H54 (cell line): ENCODE results near the gene EDN1.

Experiments
- DNase-seq: peaks from one replicate; pipeline ENCODE4 v3.0.0; 2011; ENCODE audit warnings: low spot score, mixed read lengths; ENCODE audit not compliant: insufficient read length
- FAIRE-seq: peaks from 3 replicates; lab custom pipeline; 2011; peaks lifted over from hg19 to GRCh38; lab: Jason Lieb, UNC
- POLR2A ChIP-seq: IDR thresholded peaks from 2 replicates; pipeline ENCODE4 v1.6.1; 2011; ENCODE audit warnings: low read depth, mild to moderate bottlenecking, low read length

Gene EDN1

DNA sequence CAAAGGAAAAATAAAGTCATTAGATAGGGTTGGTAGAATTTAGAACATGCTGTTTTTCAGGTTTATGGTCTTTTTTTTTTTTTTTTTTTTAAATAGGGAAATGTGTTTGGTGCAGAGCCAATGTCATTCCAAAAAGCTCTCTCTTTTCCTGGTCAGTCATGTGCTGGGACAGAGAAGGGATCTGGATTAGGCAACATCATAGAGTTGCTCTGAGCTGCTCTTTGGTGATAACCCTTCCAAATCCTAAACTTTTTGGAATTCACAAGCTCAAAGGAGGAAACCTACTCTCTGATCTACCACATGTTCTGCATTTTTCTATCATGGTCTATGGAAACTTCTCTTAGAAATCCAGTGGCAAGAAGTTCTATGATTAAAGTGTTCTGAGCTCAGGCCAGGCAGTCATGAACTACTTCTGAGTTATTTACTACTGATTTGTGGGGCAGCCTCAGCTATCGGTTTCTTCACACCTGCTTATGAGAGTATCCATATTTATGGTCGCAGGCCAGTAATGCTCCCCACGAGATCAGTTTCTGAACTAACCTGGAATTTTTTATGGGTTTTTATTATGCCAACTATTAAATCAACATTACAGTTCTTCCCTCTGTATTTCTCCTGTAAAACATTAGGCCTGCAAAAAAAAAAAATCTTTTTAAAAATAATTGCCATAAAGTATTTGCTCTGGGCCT is 4.8 kb downstream of the EDN1 start:
- FAIRE-seq (no peak), DNase-seq (no peak)
- no peak for TF ChIP-seq POLR2A

DNA sequence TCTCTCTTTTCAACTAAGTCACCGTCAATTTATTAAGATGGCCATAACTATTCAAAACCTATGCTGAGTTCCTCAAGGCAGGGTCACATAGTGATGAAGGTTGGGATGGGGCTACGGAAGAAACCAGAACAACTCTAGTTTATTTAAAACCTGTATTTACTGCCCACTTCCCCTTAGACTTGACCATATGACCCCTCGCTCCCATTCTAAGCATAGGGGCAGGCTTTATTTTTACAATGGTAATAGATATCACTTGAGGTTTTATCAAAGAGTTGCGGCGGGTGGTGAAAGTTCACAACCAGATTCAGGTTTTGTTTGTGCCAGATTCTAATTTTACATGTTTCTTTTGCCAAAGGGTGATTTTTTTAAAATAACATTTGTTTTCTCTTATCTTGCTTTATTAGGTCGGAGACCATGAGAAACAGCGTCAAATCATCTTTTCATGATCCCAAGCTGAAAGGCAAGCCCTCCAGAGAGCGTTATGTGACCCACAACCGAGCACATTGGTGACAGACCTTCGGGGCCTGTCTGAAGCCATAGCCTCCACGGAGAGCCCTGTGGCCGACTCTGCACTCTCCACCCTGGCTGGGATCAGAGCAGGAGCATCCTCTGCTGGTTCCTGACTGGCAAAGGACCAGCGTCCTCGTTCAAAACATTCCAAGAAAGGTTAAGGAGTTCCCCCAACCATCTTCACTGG is 5.5 kb downstream of the EDN1 start:
- FAIRE-seq (no peak), DNase-seq (no peak)
- TF ChIP-seq POLR2A, result no peak

GRCh38 chr6:12296255-12296573 is 6.1 kb downstream of the EDN1 start:
- TF ChIP-seq POLR2A, result no peak
- FAIRE-seq (peak; percentile 73), DNase-seq (no peak)

- FAIRE-seq (no peak), DNase-seq (no peak)
- no peak for TF ChIP-seq POLR2A
Measured at GRCh38 chr6:12296604-12297003, 6.4 kb downstream of the EDN1 start.

DNA sequence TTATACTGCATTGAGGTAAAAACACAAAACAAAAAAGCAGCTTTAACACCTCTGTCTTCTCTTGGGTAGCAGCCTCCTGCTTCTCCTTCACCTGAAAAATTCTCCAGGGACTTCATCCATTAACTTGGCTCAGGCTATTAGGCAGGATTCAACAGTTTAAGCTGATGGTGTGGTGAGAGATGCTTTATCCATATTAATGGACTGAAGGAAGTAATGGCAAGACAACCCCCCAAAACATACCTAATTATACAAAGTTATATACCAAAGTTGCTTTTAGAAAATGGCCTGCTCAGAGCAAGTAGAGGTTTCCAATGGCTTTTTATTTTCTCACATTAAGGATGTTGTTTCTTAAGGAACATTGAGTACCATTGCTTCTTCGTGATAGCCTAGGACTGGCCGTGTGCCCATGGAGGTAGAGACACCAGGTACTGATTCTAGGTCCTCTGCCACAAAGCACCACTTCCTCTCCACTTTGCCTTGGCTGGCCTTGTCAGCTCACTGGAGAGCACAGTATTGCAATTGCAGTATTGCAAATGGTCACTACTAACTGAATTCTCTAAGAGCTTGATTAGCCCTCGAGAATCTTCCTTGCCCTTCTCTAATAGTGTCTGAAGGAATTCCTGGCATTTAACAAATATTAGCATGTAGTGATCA is 7.3 kb downstream of the EDN1 start:
- no peak for TF ChIP-seq POLR2A
- no peak for FAIRE-seq
- DNase-seq, result no peak

DNA sequence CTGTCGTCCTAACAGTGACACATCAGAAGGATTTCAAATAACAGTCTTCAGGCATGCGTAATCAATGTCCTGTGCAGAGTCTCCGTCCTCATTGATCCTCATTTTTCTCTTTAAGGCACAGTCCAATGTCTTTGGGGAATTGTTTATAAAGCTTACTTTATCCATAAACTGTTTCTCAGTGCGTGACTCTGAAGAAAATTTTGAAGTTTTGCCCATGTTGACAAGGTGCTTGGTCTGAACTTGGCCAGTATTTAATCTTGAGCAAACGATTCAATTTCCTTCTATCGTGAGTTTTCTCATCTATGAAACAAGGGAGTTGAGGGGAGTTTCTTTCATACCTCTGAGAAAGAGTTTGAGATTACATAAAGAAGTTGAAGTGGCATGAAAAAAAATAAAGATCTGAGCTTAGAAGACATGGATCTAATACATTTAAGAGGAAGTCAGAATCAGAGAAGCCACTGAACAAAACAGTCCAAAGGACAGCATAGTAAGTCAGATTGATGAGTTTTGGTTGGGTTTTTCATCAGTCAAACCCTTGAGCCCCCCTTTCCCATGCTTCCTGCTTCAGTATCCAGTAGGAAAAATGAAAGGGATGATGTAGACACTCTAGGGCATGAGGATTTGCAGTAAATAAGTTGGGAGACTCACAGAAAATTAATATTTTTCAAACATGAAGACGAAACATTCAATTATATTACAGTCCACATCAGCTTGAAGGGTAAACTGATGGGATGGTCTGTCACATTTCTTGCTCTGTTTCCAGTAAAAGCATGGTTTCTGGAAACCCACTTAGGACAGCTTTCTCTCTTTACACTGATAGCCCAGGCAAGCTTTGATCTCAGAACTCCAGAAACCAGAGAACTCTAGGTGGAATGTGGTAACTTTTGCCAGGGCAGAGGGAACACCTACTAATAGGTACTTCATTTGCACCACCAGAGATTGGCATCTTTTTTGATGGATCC is 8.1 kb downstream of the EDN1 start:
- FAIRE-seq (peak; percentile 36), DNase-seq (no peak)
- TF ChIP-seq POLR2A, result no peak

DNA sequence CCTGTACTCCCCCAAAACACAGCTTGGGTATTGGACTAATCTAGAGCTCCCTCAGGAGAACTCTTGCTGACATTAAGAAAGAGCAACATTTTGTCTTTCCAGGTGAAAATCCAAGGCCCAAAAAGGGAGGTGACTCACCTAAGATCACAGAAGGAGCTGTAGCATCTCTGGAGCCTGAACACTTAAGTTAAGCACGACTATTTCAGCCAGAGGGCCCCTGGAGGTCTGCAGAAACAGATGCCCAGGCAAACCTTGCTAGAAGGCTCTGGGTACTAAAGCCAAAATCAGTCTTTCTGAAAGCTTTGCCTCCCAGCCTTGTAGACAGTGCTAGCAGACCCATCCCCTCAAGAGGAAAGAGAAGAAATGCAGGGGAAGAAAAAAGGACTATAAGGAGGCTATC is 8.8 kb downstream of the EDN1 start:
- DNase-seq, result no peak
- FAIRE-seq, result no peak
- no peak for TF ChIP-seq POLR2A

- no peak for FAIRE-seq
- DNase-seq, result no peak
- TF ChIP-seq POLR2A, result no peak
Measured at GRCh38 chr6:12301018-12301417, 10.9 kb downstream of the EDN1 start.

- TF ChIP-seq POLR2A, result no peak
- FAIRE-seq, result no peak
Measured at GRCh38 chr6:12304487-12304886, 14.3 kb downstream of the EDN1 start.

DNA sequence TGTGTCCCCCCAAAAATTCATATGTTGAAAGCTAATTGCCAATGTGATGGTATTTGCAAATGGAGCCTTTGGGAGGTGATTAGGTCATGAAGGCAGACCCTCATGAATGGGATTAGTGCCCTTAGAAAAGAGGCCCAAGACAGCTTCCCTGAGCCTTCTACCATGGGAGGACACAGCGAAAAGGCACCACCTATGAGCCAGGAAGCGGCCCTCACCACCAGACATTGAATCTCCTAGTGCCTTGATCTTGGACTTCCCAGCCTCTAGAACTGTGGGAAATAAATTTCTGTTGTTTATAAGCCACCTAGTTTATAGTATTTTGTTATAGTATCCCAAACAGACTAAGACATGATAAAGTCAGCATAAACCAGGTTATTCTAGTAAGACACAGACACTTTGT is 18.9 kb downstream of the EDN1 start:
- FAIRE-seq (no peak), DNase-seq (no peak)
- no peak for TF ChIP-seq POLR2A

More at GRCh38 chr6:12304487-12304886, 14.3 kb downstream of the EDN1 start:
- no peak for DNase-seq

GRCh38 chr6:12311106-12311505 is 20.9 kb downstream of the EDN1 start:
- no peak for TF ChIP-seq POLR2A
- DNase-seq, result no peak
- FAIRE-seq, result peak; percentile 70

GRCh38 chr6:12312736-12313135 is 22.6 kb downstream of the EDN1 start:
- DNase-seq (no peak), FAIRE-seq (no peak)
- TF ChIP-seq POLR2A, result no peak

- no peak for FAIRE-seq
- TF ChIP-seq POLR2A, result no peak
- DNase-seq, result no peak
Measured at GRCh38 chr6:12313306-12313991, 23.3 kb downstream of the EDN1 start.

DNA sequence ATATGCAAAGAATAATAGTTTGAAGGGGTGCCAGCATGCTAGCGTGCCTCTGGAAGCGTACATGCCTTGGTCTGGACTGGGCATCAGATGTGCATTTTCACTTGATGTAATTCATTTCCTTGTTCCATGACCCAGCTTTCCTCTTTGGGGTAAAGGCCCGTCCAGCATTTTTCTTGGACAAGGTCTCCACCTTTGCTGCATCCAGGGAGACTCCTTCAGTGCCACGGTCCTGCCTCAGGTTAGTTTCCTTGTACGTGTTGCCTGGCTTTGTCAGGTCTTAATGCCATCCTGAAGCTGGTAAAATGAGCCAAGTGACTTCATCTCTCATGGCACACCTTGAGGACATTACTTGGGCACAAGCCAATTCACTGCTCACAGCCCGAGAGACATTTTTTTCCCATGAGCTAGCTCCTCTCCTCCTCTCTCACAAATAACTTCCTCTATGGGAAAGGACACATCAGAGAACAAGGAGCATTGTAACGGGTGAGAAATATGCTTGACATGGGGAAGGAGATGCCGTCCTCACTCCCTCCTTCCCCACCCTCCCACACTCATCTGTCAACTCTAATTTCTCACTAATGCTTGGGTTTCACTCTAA is 23.9 kb downstream of the EDN1 start:
- DNase-seq (no peak), FAIRE-seq (peak; percentile 95)
- TF ChIP-seq POLR2A, result no peak
